ENCODE results near the gene MCRS1. TPM values are rescaled to one million over a fixed set of nuclear protein-coding genes. Genes with fewer than 3 reads are reported as not detected.

Gene MCRS1
- total and polyA plus RNA-seq, 2 experiments from 2014 or later: 105 to 139 TPM

DNA sequence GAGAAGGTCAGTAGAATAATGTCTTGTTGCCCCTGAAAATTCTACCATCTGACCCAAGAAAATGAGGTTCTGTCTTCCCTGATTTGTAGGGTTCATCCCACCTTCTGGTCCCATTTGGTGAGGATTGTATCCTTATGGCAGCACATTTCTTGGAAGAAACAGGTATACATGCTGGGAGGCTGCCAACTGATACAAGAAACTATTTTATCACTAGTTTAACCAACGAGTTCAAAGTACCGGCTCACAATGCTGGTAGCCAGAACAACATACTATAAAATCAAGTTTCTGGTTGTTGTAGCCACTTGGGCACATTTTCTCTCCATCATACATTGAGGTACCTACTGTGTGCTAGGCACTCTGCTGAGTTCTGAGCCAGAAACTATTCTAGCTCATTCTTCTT lies 36.2 kb downstream of the MCRS1 start (continued):
- no peak for TF ChIP-seq ZNF462 (CRISPR knock-in tag; IDR thresholded peaks at IDR 0.05)
- TF ChIP-seq ZNF331 (CRISPR knock-in tag; IDR thresholded peaks at IDR 0.05; ENCODE audit: low read depth): no peak
- TF ChIP-seq EZH2phosphoT487 (IDR thresholded peaks at IDR 0.05; ENCODE audit: unreplicated experiment): no peak
- TF ChIP-seq CREB1 (CRISPR knock-in tag; IDR thresholded peaks at IDR 0.05; ENCODE audit: low read depth): no peak
- no peak for TF ChIP-seq POLR2AphosphoS5 (IDR thresholded peaks at IDR 0.05; ENCODE audit: low read depth)
- TF ChIP-seq NANOG (IDR thresholded peaks at IDR 0.05; ENCODE audit: borderline replicate concordance): no peak
- no peak for TF ChIP-seq STAT1 (IDR thresholded peaks at IDR 0.05; ENCODE audit: unreplicated experiment)

- Histone ChIP-seq H3K9me2 (ENCODE audit: insufficient read depth) (no peaks in the 10 kb centered on the region), H3K4me2 (no peak overlapping the region), H2AFZ (no peak overlapping the region), H3K27me3 (ENCODE audit: insufficient read depth) (peaks cover 13% of the 10 kb centered on the region; the same call in 1 of the 2 replicates), H3K79me2 (replicated peaks; ENCODE audit: insufficient read depth) (no peaks in the 10 kb centered on the region), H3F3A (replicated peaks; ENCODE audit: low read depth) (no peaks in the 10 kb centered on the region), H3K4me1 (ENCODE audit: insufficient read depth) (peaks cover 7% of the 10 kb centered on the region), H3K36me3 (ENCODE audit: insufficient read depth) (no peaks in the 10 kb centered on the region), H3K27ac (ENCODE audit: low read depth) (no peak overlapping the region), H3K4me3 (no peak overlapping the region), H4K20me1 (replicated peaks; ENCODE audit: insufficient read depth) (no peaks in the 10 kb centered on the region)
- Mint-ChIP-seq H3K27me3 (ENCODE audit: insufficient read depth, low read depth, poor library complexity) (no peaks in the 10 kb centered on the region), H3K4me3 (no peak overlapping the region), H3K27ac (no peak overlapping the region), H3K9me3 (no peaks in the 10 kb centered on the region), H3K36me3 (ENCODE audit: low read depth) (peaks cover 18% of the 10 kb centered on the region), H3K4me1 (peaks cover 8% of the 10 kb centered on the region; the same call in 2 of the 3 replicates)
- ATAC-seq (no peak), DNase-seq (ENCODE audit: low spot score) (no peak)
- TF ChIP-seq EZH2phosphoT487 (IDR thresholded peaks at IDR 0.05; ENCODE audit: unreplicated experiment) (no peak), ETS1 (IDR thresholded peaks at IDR 0.05) (no peak), ZNF331 (CRISPR knock-in tag; IDR thresholded peaks at IDR 0.05; ENCODE audit: low read depth) (no peak), CTCF (conservative IDR thresholded peaks at IDR 0.05; ENCODE audit: low read depth in 2 of 2) (no peak), REST (IDR thresholded peaks at IDR 0.05; ENCODE audit: unreplicated experiment) (no peak), STAT1 (IDR thresholded peaks at IDR 0.05; ENCODE audit: unreplicated experiment) (no peak), CREB1 (CRISPR knock-in tag; IDR thresholded peaks at IDR 0.05; ENCODE audit: low read depth) (no peak), ZNF114 (CRISPR knock-in tag; IDR thresholded peaks at IDR 0.05) (no peak)
Observed at GRCh38 chr12:49529414-49529813, 38.5 kb downstream of the MCRS1 start.
